Measurements from ENCODE around the gene SLC38A11.

SLC38A11 gene

DNA sequence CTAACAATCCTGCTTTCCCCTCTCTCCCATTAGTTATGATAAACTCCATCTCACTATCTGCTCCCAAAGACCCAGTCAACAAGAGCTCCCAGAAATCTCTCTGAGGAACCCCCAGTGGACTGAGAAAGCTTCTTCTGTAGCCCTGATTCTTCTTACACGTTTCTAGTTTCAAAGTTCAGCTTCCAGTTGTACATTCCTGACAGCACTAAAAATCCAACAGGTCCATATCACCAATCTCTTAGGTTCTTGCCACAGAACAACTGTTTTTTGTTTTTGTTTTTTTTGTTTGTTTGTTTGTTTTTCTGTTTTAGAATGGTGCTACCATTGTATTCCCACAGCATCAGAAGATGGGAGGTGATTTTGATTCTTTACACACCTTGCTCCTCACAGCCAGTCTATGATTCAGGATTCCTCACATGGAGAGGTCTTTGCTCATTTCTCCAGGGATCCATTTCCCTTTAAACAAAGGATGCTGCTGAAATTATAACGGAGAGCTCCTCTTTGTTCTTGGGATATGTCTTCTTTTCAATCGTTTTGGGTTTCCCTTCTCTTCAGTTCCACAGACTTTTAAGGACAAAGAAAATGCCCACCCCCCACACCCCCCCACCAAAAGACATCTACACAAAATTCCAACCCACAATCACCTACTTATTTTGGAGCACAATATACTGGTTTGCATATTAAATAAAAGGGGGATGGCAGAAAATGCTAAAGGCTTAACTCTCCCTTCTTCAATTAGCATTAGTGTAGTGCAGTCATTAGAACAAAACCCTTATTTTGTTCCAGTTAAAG lies 57.7 kb downstream of the SLC38A11 start:
- H3K4me3 ChIP-seq (ENCODE audit: low read depth, low read length), result no peak overlapping the region
- no peak for DNase-seq (ENCODE audit: low read depth)
- TF ChIP-seq, protein P1, sequence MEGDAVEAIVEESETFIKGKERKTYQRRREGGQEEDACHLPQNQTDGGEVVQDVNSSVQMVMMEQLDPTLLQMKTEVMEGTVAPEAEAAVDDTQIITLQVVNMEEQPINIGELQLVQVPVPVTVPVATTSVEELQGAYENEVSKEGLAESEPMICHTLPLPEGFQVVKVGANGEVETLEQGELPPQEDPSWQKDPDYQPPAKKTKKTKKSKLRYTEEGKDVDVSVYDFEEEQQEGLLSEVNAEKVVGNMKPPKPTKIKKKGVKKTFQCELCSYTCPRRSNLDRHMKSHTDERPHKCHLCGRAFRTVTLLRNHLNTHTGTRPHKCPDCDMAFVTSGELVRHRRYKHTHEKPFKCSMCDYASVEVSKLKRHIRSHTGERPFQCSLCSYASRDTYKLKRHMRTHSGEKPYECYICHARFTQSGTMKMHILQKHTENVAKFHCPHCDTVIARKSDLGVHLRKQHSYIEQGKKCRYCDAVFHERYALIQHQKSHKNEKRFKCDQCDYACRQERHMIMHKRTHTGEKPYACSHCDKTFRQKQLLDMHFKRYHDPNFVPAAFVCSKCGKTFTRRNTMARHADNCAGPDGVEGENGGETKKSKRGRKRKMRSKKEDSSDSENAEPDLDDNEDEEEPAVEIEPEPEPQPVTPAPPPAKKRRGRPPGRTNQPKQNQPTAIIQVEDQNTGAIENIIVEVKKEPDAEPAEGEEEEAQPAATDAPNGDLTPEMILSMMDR (IDR thresholded peaks at IDR 0.05; ENCODE audit: control insufficient read depth, extremely low read depth, insufficient read depth), result no peak

DNA sequence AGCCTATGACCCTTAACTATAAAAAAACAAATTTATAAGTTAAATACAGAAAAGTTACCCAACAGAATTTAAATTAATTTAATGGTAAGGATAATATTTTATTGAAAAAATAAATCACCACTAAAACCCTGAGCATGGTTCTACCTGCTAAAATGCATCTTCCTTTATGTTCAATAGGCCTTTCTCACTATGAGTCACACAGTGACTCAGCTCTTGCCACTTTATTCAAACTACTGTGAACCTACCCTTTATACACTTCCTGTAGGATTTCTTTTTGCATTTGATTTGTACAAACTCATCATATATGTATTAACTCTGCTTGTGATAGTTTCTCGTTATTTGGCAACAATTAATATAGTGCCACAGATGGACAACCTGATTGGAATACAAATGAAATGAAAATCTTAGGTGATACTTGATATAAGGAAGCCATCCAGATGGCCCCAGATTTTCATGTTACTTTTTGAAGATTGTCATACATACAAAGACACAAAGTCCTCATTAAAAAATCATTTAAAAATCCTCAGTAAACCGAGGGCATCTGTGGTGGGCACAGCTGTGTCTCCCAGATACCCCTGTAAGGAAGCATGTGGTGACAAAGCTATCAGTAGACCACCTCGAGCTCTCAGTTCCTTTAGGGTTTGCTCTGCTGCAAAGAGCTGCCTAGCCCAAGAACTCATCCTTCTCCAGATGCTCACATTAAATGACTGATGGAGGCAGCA lies 58.5 kb downstream of the SLC38A11 start:
- DNase-seq (ENCODE audit: low read depth), result no peak
- TF ChIP-seq, protein P1 (IDR thresholded peaks at IDR 0.05; ENCODE audit: control insufficient read depth, extremely low read depth, insufficient read depth), result no peak
- H3K4me3 ChIP-seq (ENCODE audit: low read depth, low read length), result no peak overlapping the region

DNA sequence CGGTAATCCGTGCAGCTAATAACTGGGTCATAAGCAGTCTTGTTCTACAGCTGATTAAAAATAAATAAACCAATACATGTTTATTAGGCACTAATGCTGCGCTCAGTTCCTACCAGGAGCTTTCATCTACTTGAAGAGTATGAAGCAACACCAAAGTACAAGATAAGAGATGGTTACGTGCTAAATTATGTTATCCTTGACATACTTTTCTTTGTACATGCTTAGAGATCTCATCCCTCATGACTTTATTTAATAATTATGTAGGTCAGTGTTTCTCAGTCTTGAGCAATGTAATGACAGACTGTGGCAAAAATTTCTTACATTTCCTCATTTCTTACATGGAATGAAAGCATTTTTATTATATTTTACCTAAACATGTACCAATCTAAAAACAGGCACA lies 59.1 kb downstream of the SLC38A11 start:
- no peak overlapping the region for H3K4me3 ChIP-seq (ENCODE audit: low read depth, low read length)
- no peak for DNase-seq (ENCODE audit: low read depth)
- TF ChIP-seq, protein P1 (IDR thresholded peaks at IDR 0.05; ENCODE audit: control insufficient read depth, extremely low read depth, insufficient read depth), result no peak

DNA sequence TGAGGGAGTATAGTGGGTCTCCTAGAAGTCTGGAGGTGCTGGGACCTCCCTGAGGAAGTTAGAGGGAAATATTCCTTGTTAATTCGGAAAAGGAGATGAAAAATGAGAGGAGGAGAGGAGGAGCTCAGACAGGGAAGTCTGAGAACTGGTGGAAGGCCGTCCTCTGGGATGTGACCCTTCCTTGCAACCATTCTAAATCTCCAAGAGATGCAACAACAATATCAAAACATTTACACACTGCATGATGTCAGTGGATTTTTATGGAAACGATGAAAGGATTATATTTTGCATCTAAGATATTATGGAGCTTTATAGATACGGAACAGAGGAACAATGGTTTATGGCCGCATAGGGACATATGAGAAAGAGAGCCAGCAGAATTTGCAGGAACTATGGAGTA lies 63.9 kb downstream of the SLC38A11 start:
- TF ChIP-seq, protein P1 (IDR thresholded peaks at IDR 0.05; ENCODE audit: control insufficient read depth, extremely low read depth, insufficient read depth), result no peak
- DNase-seq (ENCODE audit: low read depth), result no peak
- H3K4me3 ChIP-seq (ENCODE audit: low read depth, low read length), result no peak overlapping the region

DNA sequence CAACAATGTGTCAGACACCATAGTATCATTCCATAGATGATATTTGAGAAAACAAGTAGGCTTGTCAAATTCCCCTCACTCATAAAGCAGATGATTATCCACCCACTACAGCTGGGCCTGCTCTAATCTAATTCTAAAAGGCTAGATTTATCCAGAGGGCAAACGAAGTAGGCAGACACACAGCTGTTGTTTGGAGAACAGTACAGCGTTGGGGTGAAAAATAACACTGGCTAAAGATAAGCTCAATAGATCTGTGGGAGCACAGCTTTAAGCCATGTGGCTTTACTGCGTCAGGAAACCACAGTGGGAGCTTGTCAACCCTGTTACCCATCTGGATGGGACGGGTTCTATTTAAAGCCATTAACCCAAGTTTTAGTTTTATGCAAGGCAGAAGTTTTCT lies 64.8 kb downstream of the SLC38A11 start:
- H3K4me3 ChIP-seq (ENCODE audit: low read depth, low read length), result no peak overlapping the region
- DNase-seq (ENCODE audit: low read depth), result no peak
- TF ChIP-seq, protein P1 (IDR thresholded peaks at IDR 0.05; ENCODE audit: control insufficient read depth, extremely low read depth, insufficient read depth), result no peak

DNA sequence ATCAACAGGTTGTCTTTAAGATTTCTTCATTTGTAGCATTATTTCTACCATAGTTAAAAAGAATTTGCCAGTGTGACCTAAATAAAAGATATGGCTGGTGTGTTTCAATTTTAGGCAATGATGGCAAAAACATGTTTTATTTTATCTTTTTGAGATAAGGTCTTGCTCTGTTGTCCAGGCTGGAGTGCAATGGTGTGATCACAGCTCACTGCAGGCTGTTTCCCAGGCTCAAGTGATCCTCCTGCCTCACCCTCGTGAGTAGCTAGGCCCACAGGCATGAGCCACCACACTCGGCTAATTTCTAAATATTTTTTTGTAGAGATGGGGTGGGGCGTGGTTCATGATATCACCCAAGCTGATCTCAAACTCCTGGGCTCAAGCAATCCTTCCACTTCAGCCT lies 66.7 kb downstream of the SLC38A11 start:
- no peak overlapping the region for H3K4me3 ChIP-seq (ENCODE audit: low read depth, low read length)
- no peak for DNase-seq (ENCODE audit: low read depth)
- TF ChIP-seq, protein P1 (IDR thresholded peaks at IDR 0.05; ENCODE audit: control insufficient read depth, extremely low read depth, insufficient read depth), result no peak
